T-helper 9 cell (primary cell): ENCODE data around the gene ENTHD1.
A peak's percentile ranks its signal among the peaks of the same experiment; 100 is the strongest.

Source experiments
- DNase-seq: peaks from one replicate; pipeline ENCODE4 v3.0.0-alpha.2; 2020

ENTHD1 gene

DNA sequence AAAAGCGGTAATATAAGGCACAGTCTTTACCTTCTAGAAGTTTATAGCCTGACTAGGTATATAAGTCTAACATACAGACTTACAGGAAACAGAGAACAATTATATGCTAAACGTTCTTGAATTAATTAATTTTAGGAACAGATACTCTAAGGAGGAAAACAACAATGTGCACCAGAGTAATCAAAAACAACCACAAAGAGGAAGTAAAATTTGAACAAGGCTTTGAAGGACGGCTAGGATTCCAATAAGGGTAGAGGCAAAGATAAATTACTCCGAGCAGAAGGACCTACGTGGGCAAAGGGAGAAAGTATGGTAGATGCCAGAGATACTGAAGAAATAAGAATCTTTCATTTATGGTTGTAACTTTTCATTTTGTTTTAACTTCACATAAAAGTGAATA is 54.4 kb downstream of the ENTHD1 start:
- DNase-seq, result no peak

DNA sequence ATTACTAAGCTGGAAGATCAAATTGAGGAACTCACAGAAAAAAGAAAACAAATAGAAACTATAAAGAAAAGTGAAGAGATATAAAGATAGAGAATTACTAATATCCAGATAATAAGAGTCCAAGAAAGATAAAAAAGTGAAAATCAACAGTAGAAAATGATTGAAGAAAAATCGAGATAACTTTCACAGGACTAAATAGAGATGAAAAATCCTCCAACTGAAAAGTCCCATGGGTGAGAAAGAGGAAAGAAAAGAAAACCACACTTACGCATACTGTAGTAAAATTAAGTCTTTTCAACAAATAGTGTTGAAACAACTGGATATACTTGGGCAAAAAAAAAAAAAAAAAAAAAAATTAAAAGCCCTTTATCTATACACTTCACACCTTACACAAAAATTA is 60.0 kb downstream of the ENTHD1 start:
- no peak for DNase-seq

DNA sequence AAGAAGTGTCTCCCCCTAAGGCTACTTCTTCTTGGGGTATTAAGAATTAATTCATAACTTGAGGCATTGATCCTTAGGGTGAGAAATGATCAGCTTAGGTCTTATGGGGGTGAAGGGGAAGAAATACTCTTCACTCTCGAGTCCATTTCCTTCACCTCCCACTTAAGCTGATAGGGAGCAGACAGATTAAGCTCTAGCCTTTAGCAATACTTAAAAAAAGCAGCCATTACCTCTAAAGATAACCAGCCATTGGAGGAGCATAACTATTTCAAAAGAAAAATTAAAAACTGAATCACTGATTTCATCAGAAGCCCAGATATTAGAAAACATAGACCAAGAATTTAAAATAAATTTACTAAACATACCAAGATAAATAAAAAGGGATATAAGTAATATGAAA is 60.5 kb downstream of the ENTHD1 start:
- no peak for DNase-seq

DNA sequence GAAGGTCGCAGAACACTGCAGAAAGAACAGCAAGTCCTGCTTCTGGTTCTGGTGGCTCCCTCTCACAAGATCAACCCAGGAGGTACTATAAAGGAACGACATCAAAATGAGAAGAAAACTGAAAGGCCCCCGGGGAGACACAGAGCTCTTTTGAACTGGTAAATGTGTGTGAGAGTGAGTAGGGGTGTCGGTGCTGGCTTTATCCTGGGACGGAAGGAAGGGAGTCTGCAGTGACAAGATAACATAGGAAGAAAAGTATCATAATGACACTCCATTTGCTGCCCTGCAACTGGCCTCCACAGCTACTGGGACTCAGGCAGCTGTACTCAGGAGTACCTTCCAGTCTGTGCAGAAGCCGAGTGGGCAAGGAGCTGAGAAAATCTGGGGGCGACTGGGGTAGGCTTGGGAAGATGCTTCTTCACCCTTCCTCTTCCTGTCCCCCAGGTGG is 60.9 kb downstream of the ENTHD1 start:
- DNase-seq, result no peak

DNA sequence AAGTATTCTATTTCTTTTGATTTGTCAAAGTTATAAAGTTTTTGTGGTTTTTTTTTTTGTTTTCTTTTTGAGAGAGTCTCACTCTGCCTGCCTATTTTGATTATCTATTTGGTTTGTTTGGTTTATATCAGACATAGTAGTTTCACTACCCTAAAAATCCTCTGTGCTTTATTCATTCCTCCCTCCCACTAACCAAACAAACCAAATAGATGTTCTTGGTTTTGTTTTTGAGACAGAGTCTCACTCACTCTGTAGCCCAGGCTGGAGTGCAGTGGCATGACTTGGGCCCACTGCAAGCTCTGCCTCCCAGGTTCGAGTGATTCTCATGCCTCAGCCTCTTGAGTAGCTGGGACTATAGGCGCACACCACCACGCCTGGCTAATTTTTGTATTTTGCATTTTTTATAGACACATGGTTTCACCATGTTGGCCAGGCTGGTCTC is 67.9 kb downstream of the ENTHD1 start:
- DNase-seq, result no peak

DNA sequence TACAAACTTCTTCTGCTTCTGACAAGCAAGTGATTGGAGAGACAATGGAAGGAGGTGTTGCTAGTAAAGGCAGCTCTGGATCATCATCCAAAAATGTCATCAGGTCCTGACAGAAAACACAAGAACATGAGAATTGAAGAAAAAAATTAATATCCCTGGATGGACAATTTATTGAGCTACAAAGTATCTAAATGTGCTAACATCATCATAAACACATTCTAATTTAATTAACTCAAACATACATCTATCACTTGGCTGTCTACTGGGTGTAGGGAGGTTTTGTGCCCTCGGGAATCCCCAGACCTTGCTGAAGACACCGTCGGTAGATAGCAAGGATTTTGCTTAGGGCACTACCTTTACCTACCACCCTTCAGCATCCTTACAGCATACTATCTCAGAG is 72.6 kb downstream of the ENTHD1 start:
- DNase-seq, result no peak

DNA sequence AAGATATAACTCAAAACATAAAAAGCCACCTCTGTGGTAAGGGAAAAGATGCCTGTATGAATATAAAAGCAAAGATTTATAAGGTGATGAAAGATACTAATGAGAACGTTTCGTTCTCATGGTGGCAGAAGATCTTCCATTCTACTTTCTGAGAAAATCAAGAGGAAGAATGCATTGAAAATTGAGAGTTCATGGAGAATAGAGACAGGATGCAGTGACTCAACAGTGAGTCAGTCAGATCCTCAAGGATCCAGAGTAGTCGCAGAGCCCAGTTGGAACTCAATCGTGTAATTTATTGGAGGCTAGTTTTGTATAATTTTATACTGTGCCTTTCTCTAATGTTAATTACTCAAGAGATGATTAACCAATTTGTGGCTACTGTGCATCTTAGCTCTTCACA is 73.3 kb downstream of the ENTHD1 start:
- no peak for DNase-seq

DNA sequence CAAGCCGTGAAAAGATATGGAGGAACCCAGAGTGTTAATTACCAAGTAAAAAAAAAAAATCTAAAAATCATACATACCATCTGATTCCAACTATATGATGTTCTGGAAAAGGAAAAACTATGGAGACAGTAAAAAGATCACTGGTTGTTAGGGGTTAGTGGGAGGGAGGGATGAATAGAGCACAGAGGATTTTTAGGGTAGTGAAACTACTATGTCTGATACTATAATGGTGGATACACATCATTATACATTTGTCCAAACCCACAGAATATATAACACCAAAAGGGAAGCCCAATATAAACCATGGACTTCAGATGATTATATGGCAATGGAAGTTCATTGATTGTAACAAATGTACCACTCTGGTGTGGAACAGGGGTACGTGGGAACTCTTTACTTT is 74.1 kb downstream of the ENTHD1 start:
- no peak for DNase-seq

DNA sequence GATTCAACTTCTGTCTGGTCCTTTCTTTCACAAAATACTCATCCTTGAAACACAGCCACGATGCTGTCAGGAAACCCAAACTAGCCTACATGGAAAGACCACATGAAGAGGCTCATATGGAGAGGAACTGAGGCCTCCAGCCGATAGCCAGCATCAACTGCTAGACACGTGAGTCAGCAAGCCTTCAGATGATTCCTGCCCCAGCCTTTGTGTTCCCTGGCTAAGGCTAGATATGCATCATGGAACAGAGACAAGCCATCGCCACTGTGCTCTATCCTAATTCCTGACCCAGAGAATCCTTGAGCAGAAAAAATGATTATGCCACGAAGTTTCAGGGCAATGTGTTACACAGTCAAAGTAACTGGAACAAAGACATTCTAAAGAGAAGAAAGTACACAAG is 75.5 kb downstream of the ENTHD1 start:
- no peak for DNase-seq

DNA sequence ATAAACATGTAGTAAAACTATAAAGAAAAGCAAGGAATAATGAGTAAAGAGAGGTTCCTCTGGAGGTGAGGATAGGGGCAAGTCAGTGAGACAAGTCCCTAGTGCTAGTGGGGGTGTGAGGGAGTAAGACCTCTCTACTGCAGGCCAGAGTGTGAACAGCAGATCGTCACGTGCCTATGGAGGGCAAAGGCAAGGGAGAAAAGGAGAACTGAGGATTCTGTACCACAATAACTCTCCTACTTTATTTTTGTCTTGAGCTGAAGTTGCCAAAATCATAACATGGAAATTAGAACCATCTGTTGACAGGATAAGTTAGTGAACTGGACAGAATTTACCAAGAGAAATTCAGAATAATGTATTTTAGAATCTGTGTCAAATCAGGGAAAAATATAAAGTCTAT is 77.6 kb downstream of the ENTHD1 start:
- DNase-seq, result no peak

DNA sequence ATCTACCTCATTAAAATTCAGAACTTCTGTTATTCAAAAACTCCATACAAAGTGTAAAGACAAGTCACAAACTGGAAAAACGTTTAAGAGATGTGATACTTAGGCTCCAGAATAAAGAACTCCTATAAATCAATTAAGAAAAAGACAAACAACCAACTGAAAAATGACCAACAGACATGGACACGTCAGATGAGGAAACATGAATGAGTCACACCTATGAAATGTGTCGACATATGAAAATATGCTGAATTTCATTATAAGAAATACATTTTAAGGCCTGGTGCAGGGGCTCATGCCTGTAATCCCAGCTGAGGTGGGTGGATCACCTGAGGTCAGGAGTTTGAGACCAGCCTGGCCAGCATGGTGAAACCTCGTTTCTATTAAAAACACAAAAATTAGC is 78.7 kb downstream of the ENTHD1 start:
- no peak for DNase-seq

DNA sequence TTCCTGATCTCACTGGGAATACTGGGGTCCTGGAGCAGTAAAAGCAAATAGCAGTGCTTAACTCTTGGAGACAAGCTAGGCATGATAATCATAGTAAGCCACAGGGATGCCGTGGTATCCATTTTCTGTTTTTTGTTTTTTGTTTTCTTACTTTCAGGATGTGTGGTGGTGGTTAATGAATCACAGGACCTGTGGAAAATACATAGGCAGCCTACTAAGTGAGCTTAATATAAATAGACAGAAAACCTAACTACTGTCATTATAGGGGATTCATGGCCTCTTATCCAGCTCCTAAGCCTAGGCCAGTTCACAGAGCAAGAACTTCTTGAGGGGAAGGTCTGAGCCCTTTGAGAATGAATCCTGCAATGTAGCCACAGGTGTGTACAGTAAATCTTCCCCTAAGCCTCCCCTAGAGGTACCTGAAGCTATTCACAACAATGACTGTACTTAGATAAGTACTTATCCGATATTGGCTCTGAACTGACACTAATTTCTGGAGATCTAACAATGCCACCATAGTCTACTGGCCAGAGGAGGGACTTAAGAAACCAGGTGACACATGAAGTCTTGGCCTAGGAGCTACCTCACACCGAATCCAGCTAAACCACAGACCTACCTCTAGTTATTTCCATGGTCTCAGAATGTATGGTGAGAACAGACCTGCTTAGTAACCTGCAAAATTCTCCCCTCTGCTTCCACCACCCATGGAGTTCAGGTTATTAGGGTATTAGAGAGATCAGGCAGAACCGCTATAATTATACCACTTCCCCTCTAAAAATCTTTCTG is 83.6 kb downstream of the ENTHD1 start:
- DNase-seq, result no peak

DNA sequence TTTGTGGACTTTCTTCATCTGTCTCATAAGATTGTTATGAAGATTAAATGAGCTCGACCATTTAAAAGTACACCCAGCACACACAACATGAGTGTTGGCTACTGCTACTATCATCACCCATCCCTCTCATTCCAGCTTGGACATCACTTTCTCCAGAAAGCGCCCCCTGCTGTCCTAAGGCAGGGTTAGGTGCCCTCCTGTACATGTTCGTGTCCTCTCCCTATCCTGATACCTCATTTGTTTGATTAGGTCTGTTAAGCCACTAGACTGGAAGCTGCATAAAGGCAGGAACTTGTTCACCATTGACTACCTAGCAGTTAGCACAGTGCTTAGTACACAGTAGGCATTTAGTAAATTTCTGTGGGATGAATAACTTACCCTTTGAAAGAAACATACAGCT is 85.5 kb downstream of the ENTHD1 start:
- DNase-seq, result peak; percentile 4

DNA sequence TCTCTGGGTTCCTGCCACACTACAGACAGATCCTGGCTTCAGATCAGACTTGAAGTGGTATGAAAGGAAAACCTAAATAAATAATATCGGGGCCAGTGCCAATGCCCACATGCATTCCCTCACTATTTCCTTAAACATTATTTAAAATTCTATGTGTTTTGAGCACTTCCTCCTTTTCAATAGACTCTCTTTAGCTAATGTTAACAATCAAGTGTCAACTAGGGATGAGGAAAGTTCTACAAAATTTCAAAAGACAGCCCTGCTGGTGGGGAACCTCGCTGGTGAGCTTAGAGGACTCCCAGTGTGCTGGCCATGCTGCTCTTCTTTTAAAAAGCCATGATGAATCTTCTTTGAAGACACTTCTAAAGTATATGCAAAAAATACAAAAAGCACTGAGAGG is 87.5 kb downstream of the ENTHD1 start:
- no peak for DNase-seq

DNA sequence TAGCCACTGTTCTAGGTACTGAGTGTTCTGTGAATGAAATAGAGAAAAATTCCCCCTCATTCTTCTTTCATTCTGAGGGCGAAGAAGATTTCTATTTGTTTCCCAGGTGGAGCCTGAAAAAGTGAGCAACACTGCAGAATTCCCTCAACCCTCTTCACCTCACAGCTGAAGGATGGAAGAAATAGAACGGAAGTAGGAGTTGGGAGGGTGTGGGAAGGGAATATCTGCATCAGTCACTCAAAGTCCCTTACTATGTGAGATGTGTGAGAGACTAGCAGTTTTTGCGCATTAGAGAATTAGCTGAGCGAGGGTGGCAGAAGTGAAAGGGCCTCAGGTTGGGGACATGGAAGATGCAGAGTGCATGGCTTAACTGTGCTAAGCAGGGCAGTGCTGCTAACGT is 88.4 kb downstream of the ENTHD1 start:
- no peak for DNase-seq

DNA sequence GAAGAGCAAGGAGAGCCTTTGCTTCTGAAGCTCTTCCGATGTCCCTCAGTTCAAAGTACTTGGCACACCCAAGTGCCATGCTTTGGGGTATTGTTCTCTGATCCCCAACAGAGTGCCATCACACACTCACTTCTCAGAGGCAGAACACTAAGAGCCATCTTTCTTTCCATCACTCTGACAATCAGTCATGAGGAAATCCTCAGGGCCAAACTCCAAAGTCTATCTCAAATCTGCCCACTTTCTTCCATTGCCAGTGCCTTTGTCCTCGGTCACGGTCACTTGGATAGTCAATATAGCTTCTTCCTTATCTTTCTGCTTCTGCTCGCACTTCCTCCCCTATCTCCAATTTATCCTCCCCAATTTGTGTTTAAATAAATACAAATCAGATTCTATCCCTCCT is 90.9 kb downstream of the ENTHD1 start:
- DNase-seq, result no peak

DNA sequence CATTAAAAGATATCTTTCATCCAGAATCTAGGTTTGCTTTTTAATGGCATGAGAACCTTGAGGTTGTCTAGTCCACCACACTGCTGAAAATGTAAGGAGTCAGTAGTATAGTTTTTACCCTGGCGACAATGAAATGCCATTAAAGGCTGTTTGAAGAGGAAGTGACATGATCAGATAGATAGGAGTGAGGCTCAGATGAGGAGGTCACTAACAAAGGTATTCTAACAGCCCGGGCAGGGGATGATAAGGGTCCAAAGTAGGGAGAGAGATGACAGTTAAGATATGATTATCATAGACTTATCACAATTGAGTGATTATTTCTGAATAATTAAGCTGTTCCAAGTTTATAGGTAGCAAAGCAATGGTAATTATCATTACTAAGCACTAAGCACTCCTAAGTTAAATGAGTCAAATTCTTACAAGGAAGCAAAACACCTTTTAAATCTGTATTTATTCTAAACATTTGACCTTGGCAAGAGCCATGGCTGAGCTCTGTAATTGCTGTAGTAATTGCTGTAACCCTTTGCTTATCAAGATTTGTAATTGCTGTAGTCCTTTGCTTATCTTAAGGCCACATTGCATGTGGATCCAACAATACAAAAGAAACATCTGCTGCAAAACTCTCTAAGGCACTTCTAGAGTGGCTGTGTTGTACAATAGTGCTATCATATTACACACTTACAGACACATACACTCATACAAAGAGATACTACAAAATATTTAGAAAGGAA is 92.6 kb downstream of the ENTHD1 start:
- no peak for DNase-seq

DNA sequence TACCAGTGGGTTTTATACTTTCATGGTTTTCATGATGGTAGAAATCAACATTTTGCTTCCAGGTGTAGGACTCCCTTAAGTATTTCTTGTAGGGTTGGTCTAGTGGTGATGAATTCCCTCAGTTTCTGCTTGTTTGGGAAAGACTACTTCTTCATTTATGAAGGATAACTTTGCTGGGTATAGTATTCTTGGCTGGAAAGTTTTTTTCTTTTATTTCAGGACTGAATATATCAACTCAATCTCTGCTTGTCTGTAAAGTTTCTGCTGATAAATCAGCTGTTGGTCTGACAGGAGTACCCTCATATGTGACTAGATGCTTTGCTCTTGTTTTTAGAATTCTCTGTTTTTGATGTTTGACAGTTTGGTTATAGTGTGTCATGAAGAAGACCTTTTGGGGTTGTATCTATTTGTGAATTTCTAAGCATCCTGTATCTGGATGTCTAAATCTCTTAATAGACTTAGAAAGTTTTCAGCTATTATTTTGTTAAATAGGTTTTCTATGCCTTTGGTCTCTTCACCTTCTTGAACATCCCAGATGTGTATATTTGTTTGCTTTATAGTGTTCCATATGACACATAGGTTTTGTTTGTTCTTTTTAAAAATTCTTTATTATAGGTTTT is 95.9 kb downstream of the ENTHD1 start:
- no peak for DNase-seq

DNA sequence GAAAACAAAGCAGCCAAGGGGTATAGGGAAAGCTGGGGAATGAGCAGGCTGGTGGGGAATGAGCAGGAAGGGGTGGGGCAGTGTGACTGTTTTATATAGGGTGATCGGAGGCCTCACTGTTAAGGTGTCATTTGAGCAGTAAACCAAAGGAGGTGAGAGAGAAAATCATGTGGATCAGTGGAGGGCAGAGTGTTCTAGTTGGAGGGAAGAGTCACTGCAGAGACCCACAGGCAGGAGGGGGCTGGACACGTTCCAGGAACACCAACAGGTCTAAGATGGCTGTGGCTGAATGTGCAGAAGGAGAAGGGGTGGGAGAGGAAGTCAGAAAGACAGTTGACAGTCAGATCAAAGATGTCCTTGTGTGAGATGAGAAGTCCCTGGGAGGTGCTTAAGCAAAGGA is 103.8 kb downstream of the ENTHD1 start:
- no peak for DNase-seq

DNA sequence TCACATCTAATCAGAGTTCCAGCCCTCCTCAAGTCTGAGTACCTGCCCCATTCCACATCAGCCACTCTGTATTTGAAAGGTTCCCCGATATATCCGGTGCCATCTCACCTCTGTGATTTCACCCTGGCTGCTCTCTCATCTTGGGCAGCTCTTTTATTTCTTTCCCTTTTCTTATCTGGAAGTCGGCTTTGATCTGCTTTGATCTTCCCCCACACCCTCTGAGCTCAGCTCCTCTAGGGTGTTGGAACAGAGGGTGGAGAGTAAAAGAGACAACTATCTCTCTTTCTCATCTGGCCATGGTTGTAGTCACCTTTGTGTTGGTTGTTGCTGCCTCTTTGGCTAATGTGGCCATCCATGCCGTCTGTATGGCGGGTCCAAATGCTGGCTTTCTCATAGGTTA is 108.3 kb downstream of the ENTHD1 start:
- no peak for DNase-seq

DNA sequence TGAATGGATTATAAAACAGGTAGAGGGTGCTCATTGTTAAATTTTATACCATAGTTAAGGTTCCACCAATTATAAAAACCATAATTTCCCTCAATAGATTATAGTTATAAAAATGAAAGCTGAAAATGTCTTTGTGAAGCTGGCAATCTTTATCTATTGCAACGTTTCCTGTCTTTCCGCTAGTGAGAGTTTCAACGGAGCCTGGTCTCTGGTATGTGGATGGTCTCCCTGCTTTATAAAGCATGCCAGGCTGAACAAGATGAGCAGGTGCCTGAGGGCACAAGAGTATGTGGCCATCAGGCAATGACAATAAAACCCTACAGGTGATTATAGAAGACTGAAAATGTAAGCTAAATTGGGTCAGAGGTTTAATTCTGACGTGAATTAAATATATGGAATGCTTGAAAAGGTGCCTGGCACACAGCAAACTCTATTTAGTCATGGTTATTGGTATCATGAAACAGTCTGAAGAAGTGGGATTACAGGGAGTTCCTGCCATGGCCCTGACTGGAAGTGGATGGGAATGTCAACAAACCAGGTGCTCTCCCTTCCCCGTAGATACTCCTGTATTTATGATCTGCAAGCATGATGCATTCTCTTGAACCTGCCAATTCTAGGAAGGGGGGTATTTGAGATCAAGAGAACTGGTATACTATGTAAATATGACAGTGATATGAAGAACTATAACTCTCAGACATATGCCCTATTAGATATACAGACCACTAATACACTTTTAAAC is 115.7 kb downstream of the ENTHD1 start:
- no peak for DNase-seq

DNA sequence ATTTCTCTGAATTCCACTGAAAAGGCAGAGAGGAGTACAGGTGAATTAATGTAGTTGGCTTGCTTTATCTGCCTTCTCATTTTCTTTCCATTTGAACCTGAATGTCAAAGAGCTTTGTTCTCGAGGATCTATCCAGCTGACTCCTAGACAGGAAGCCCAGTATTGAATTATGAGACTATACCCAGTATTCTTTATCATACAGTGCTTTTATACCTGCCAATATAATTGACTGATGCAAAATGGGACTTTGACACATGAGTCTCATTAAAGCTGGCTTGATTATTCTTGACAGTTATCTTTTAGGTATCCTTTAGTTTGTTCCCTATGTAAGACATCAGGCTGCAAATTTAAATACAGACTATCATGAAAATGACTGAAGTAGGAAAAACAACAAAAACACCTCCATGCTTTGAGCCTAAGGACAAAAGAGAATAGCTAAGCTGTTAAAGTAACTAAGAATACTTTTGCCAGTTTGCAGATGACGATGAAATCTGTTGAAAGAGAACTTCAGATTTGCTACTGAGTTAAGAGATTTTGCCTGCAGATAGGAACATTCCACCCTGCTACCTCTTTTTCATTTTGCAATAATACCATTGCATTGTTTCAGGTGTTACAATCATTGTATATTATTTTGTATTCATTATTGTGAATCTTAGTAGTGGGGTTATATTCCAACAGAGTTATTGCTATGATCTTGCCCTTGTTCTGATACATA is 117.1 kb downstream of the ENTHD1 start:
- DNase-seq, result no peak
